ENCODE data around the gene TP53I11. TPM values are rescaled to one million over a fixed set of nuclear protein-coding genes. Genes with fewer than 3 reads are reported as not detected.

The TP53I11 gene
- total RNA-seq, 1 experiment from 2014 or later: 94.2 TPM

DNA sequence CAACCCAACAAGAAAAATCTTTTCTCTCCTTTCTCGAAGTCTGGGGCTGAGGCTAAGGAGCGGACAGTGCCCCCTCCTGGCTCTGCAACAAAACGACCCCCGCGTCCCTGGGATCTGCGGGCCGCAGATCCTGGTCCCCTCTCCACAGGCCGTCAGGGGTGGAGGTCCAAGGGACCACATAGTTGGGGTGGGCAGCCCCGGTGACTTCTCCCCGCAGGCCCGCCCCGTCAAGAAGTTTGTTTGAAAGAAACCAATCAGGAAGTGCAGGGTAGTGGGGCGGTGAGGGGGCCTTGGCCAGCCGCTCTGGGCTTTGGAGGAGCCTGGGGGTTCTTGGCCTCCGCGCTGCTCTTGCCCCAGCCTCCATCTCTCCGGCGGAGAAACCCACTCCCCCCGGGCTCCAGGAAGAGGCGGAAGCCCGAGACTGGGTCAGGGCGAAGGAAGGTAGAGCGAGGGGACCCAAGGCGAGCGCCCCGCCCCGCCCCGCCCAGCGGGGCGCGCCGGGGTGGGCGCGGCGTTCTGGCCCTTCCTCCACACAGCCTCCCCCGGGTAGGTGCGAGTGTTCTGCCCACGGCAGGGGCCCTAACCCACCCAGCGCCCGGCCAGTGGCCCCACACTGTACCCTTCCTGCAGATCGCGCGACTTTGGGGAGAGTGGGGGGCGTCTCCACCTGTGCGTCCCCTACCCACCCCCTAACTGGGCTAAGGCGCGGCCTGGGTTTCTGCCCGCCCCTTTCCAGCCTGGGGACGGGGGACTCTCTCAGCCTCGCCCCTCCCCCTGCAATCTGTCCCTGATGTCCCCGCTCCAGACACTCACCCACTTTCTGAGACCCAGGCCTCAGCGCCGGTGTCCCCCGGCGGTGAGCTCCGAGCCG is 1.3 kb downstream of the TP53I11 start:
- Histone ChIP-seq H3K4me1 (ENCODE audit: insufficient read depth, low read length) (peaks cover 6% of the 10 kb centered on the region), H3K18ac (ENCODE audit: insufficient read length, low read depth, low read length) (no peak overlapping the region), H3K23ac (ENCODE audit: insufficient read length, low read depth, low read length) (no peak overlapping the region), H3K27ac (ENCODE audit: insufficient read length, low read depth, low read length) (no peak overlapping the region), H3K23me2 (ENCODE audit: insufficient read length, low read depth, low read length, poor library complexity, severe bottlenecking) (peaks cover 6% of the 10 kb centered on the region), H2BK5ac (ENCODE audit: insufficient read length, low read length) (no peak overlapping the region), H2BK20ac (ENCODE audit: low read depth, low read length, poor library complexity, severe bottlenecking) (no peak overlapping the region), H2AFZ (ENCODE audit: low read length) (no peak overlapping the region), H2BK12ac (ENCODE audit: insufficient read length, low read depth, low read length) (no peak overlapping the region), H2BK15ac (ENCODE audit: low read depth, low read length) (no peak overlapping the region), H4K91ac (ENCODE audit: insufficient read length, low read depth, low read length) (no peak overlapping the region), H3K9ac (ENCODE audit: extremely low read depth, insufficient read length, low read length) (no peak overlapping the region), H3T11ph (ENCODE audit: low read length) (no peak overlapping the region), H2BK120ac (ENCODE audit: low read depth, low read length, poor library complexity, severe bottlenecking) (no peak overlapping the region), H3K4ac (ENCODE audit: low read depth, low read length) (no peak overlapping the region), H4K8ac (replicated peaks; ENCODE audit: insufficient read length, low read depth, low read length) (no peak overlapping the region), H3K9me3 (ENCODE audit: control insufficient read depth, low read depth, low read length) (no peaks in the 10 kb centered on the region), H3K79me1 (ENCODE audit: insufficient read depth, low read depth, low read length, poor library complexity, severe bottlenecking) (no peaks in the 10 kb centered on the region), H3K79me2 (ENCODE audit: insufficient read depth, low read length) (no peaks in the 10 kb centered on the region), H2AK5ac (ENCODE audit: insufficient read length, low read length) (no peak overlapping the region), H4K20me1 (ENCODE audit: control insufficient read depth, insufficient read depth, insufficient read length) (no peaks in the 10 kb centered on the region), H3K14ac (ENCODE audit: insufficient read depth, low read length) (no peak overlapping the region), H3K27me3 (ENCODE audit: insufficient read depth, low read length) (no peaks in the 10 kb centered on the region), H3K4me2 (ENCODE audit: insufficient read depth, insufficient read length, low read length) (peak overlapping the region; percentile 71), H3K56ac (ENCODE audit: insufficient read length, low read depth, low read length) (no peak overlapping the region), H4K5ac (ENCODE audit: insufficient read length, low read depth, low read length) (no peak overlapping the region)
- H3K4me1 Mint-ChIP-seq: peaks cover 59 to 76% of the 10 kb centered on the region in 2 experiments
- peaks cover 0 to 12% (median 10%) of the 10 kb centered on the region in 3 experiments; a peak in 4 of 7 replicates for H3K36me3 Mint-ChIP-seq (ENCODE audit: insufficient read depth in 1 of 3, low read depth in 3 of 3)
- peak; percentile 83 for DNase-seq
- no peaks in the 10 kb centered on the region for H3K9me3 Mint-ChIP-seq
- peak overlapping the region; percentile 80 to 84 for H3K4me3 Mint-ChIP-seq
- H3K27me3 Mint-ChIP-seq (ENCODE audit: low read depth): peaks cover 7% of the 10 kb centered on the region
- no peak overlapping the region; a peak in 1 of 7 replicates for H3K27ac Mint-ChIP-seq
- WGBS (ENCODE audit: extremely low coverage, insufficient read length, low lambda C conversion rate): no CpG with 5 or more reads among the region's 57 CpGs
- TF ChIP-seq, protein P1, sequence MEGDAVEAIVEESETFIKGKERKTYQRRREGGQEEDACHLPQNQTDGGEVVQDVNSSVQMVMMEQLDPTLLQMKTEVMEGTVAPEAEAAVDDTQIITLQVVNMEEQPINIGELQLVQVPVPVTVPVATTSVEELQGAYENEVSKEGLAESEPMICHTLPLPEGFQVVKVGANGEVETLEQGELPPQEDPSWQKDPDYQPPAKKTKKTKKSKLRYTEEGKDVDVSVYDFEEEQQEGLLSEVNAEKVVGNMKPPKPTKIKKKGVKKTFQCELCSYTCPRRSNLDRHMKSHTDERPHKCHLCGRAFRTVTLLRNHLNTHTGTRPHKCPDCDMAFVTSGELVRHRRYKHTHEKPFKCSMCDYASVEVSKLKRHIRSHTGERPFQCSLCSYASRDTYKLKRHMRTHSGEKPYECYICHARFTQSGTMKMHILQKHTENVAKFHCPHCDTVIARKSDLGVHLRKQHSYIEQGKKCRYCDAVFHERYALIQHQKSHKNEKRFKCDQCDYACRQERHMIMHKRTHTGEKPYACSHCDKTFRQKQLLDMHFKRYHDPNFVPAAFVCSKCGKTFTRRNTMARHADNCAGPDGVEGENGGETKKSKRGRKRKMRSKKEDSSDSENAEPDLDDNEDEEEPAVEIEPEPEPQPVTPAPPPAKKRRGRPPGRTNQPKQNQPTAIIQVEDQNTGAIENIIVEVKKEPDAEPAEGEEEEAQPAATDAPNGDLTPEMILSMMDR (conservative IDR thresholded peaks at IDR 0.05): peak; percentile 88
